Activated CD8-positive, alpha-beta memory T cell treated with anti-CD3 and anti-CD28 coated beads for 24 hours (primary cell): Measurements from ENCODE around the gene HS6ST2.
"Not testable (repeated sequence)": the region's sequence is repeated elsewhere in the genome, so short reads cannot be mapped to it uniquely, and the experiment has no call there.

Experiments used
- DNase-seq: peaks from one replicate; pipeline ENCODE4 v3.0.0-alpha.2; 2020

The HS6ST2 gene

GRCh38 chrX:132933170-132933569, 25.3 kb downstream of the HS6ST2 start:
- no peak for DNase-seq

GRCh38 chrX:132924426-132924825, 34.0 kb downstream of the HS6ST2 start:
- DNase-seq = no peak

GRCh38 chrX:132918523-132918922, 39.9 kb downstream of the HS6ST2 start:
- no peak for DNase-seq

- no peak for DNase-seq
Measured at GRCh38 chrX:132916349-132916748, 42.1 kb downstream of the HS6ST2 start.

DNA sequence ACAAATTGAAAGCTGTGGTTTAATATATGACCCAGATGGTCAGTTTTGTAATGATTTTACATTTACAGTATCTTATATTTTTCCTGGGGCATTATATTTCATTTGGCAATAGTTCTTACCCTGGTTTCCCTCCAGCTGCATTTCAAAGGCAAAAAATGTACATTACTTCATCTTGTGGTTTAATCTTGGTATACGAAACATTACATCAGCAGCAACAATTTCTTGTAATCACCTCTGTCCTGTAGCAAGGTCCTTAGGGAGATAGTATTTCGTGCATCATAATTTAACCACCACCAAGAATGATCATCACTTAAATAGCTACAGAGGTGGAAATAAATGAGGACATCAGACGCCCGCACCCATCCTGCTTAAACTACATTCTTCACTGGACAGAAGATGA, 48.8 kb downstream of the HS6ST2 start:
- no peak for DNase-seq

- no peak for DNase-seq
Measured at GRCh38 chrX:132908891-132909290, 49.5 kb downstream of the HS6ST2 start.

GRCh38 chrX:132900633-132901293, 57.7 kb downstream of the HS6ST2 start:
- no peak for DNase-seq

DNA sequence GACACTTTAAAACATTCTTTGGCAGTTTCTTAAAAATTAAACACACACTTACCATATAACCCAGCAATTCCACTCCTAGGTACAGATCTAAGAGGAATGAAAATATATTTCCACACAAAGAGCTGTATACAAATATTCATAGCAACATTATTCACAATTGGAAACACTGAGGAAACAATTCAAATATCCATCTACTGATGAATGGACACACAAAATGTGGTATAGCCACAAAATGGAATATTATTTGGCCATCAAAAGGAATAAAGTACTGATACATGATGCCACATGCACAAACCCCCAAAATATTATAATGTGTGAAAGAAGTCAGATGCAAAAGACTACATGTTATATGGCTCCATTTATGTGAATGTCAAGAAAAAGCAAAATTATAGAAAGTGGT, 70.9 kb downstream of the HS6ST2 start:
- DNase-seq = no peak

DNA sequence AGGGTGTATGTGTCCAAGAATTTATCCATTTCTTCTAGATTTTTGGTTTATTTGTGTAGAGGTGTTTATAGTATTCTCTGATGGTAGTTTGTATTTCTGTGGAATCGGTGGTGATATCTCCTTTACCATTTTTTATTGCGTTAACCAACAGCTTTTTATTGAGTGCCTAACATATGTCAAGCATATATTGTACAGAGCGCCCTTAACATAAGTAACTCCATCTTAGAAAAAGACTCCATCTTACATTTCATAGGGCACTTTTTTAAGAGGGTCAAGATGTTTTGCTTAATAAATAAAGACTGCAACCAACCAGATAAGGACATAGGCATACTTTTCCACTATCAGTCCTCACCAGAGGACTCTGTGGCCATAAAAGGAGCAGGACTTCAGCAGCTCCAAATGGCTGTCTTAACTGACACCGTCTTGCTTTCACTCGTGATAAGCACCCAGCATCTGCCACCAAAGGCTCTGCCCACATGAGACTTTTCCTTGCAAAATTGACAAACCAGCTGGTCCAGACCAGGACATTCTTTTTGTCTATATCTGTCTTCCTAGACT, 75.0 kb downstream of the HS6ST2 start:
- DNase-seq = no peak

DNA sequence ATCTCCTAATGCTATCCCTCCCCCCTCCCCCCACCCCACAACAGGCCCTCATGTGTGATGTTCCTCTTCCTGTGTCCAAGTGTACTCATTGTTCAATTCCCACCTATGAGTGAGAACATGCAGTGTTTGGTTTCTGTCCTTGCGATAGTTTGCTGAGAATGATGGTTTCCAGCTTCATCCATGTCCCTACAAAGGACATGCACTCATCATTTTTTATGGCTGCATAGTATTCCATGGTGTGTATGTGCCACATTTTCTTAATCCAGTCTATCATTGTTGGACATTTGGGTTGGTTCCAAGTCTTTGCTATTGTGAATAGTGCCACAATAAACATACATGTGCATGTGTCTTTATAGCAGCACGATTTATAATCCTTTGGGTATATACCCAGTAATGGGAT, 77.7 kb downstream of the HS6ST2 start:
- DNase-seq = not testable (repeated sequence)

GRCh38 chrX:132877954-132878536, 80.4 kb downstream of the HS6ST2 start:
- no peak for DNase-seq

- DNase-seq = no peak
Measured at GRCh38 chrX:132876523-132877338, 81.7 kb downstream of the HS6ST2 start.

- DNase-seq = no peak
Measured at GRCh38 chrX:132875650-132876522, 82.5 kb downstream of the HS6ST2 start.

DNA sequence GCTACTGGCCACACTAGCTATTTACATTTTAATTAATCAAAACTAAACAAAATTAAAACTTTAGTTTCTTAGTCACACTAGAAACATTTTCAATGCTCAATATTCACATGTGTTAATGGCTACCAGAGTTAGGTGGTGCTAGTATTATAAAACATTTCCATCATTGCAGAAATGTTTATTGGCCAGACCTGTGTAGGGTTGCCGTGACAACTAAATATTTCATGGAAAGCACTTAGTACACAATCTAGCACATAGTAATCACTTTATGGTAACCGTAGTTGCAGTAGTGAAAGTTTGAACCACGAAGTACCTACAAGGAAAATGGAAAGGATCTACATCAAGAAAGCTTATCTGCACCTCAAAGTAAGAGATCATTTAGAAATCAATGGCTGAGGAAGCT, 95.9 kb downstream of the HS6ST2 start:
- DNase-seq = no peak

DNA sequence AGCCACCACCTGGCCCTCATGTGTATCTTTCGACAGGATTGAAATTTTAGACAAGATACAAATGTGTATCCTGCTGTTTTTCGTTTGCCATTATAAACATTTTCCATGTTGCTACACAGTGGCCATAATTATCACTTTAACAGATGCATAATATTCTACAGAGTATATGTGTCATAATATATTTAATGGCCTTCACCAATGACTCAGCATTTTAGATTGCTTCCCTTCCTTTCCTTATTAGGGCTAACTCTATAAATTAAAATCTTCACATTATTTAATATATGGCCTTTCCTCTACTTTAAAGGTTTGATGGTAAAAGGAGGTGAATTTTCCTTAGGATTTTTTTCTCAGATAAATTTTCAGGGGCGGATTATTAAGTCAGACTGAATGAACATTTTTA, 97.4 kb downstream of the HS6ST2 start:
- DNase-seq = no peak

- DNase-seq = no peak
Measured at GRCh38 chrX:132860200-132860599, 98.2 kb downstream of the HS6ST2 start.

DNA sequence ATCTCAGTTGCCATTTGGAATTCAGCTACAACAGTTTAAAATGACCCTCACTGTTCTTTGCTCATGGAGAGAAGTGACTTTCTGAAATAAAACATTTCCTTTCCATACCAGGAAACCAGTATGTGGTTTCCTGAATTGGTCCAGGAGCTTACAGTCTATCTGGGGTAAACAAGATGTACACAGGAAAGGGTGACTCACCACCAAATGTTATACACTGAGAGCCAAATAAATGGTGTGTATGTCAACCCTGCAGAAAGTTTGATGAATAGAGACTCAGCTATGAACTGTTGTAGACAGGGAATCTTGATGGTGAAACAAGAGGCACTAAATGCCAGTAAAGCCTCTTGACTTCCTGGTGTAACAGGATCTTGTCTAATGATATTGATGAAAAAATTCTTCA, 100.4 kb downstream of the HS6ST2 start:
- no peak for DNase-seq

DNA sequence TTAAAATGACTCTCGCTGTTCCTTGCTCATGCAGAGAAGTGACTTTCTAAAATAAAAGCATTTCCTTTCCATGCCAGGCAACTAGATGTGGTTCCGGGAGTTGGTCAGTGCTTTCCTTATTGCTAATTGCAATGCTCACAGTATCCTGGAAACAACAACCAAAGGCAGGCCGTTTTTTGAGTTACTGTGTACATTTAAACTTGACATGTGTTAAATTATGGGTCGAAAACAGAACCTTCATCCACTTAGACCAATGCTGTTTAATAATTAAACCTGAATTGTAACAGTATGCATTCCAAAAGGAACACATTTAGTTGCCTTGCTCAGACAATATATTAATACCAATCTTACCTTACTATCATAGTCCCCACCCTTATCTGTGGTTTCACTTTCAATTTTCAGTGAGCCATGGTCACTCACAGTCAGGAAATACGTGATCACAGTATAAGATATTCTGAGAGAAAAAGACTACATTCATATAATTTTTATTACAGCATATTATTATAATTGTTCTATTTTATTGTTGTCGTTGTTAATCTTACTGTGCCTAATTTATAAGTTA, 102.6 kb downstream of the HS6ST2 start:
- no peak for DNase-seq

DNA sequence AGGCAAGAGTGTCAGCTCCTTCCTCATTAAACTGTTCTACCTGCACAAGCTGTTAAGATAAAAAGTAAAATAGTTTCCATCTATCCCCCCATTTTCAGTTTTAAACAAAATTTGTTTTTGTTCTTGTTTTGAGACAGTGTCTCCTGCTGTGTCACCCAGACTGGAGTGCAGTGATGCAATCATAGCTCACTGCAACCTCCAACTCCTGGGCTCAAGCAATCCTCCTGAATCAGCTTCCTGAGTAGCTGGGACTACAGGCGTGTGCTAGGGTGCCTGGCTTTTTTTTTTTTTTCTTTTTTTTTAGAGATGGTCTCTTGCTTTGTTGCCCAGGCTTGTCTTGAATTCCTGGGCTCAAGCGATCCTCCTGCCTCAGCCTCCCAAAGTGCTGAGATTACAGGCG, 105.4 kb downstream of the HS6ST2 start:
- DNase-seq = no peak

DNA sequence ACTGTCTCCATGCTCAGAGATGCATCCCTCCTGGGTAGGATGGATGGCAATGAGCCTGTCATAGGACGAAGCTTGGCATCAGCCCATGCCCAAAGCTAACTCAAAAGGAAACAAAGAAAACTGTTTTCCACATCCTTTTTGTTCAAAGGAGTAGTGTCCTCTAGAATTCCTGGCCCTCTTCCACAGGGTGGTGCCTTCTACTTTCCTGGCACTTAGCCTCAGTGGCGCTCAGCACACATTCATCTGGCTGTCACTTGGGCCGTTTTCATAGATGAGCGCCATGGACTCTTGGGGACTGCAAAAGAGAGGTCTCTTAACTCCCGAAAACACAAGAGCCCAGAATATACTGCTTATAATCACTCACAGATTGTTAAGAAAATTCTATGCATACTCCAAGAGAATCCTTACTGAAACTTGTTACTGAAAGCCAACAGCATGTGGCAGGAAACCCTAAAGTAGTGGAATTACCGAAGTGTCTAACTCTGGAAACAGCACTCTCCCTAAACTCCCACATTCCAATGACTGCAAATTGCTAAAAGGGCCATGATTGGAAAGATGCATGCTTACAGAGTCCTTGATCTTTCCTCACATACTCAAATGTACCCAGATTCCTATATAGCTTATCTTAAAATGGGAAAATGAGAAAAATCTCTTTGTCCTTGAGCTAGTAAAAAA, 110.0 kb downstream of the HS6ST2 start:
- DNase-seq = no peak

DNA sequence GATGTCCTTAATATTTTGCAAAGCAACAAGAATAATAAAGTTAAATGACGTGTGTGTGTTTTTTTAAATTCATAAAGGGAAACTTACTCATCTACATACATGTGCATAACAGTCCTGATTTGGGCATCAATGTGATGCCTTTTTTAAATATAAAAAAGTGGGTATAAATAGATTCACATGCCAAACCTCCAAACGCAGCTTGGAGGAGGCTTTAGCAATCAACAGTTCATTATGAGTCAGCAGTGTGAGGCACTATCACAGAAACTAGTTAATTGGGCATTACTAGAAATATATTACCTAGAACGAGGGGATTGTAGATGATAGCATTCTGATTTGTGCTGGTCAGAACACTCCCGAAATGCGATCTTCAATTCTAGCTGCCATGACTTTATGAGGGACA, 115.1 kb downstream of the HS6ST2 start:
- no peak for DNase-seq
